Activated CD4-positive, alpha-beta memory T cell treated with anti-CD3 and anti-CD28 coated beads for 36 hours (primary cell): ENCODE measurements around the gene RARG. TPM values are rescaled to one million over a fixed set of nuclear protein-coding genes. Genes with fewer than 3 reads are reported as not detected.

ENCODE experiments used
- CTCF ChIA-PET: fragments of 350-600 bp; sonication (Branson Sonifier 250); formaldehyde crosslinking; loops from one replicate; lab custom pipeline; 2021; ENCODE audit warnings: antibody characterized with exemption, inconsistent platforms; lab: Charles Lee
- POLR2A ChIA-PET: fragments of 350-600 bp; sonication (Branson Sonifier 250); formaldehyde crosslinking; loops from one replicate; lab custom pipeline; 2021; ENCODE audit warnings: antibody characterized with exemption; lab: Charles Lee
- DNase-seq: peaks from one replicate; pipeline ENCODE4 v3.0.0-alpha.2; 2020
- H3K27ac Mint-ChIP-seq: one replicate; pipeline ENCODE4 v1.8.0; 2021; ENCODE audit warnings: mixed read lengths
- H3K27me3 Mint-ChIP-seq: one replicate; pipeline ENCODE4 v1.8.0; 2021; ENCODE audit warnings: mixed read lengths
- H3K36me3 Mint-ChIP-seq: one replicate; pipeline ENCODE4 v1.8.0; 2021; ENCODE audit warnings: mixed read lengths
- H3K4me1 Mint-ChIP-seq: one replicate; pipeline ENCODE4 v1.8.0; 2021; ENCODE audit warnings: low read depth, mixed read lengths
- H3K4me3 Mint-ChIP-seq: one replicate; pipeline ENCODE4 v1.8.0; 2021; ENCODE audit warnings: mild to moderate bottlenecking, mixed read lengths
- H3K9me3 Mint-ChIP-seq: one replicate; pipeline ENCODE4 v1.8.0; 2021; ENCODE audit warnings: mixed read lengths
- intact Hi-C: fragments of 100-400 bp; cut with micrococcal nuclease; formaldehyde crosslinking; loops from one replicate; pipeline ENCODE4 v1.15.1; 2023
- total RNA-seq, 2 experiments: library from RNA; stranded (reverse); gene quantifications; one replicate each; pipeline ENCODE4 v1.2.3, GENCODE V29; 2021

Gene RARG
- total RNA-seq, 2 experiments from 2014 or later: 21.8 to 25.2 TPM

GRCh38 chr12:53222170-53222721 is 9.8 kb downstream of the RARG start:
- no peak for DNase-seq
- ChIA-PET POLR2A (interaction anchor here (0.6 to 1.4 kb wide), 2 partner anchors 10 to 46 kb away, joined by 3 to 5 read pairs; partner anchors contain the start of gene ESPL1), CTCF (interaction anchor here (0.6 to 0.9 kb wide), 2 partner anchors 9 to 76 kb away, joined by 3 to 6 read pairs; no protein-coding TSS in a partner anchor)
- H3K9me3 Mint-ChIP-seq: no peaks in the 10 kb centered on the region
- H3K4me3 Mint-ChIP-seq: peak overlapping the region; percentile 65
- peaks cover 67% of the 10 kb centered on the region for H3K4me1 Mint-ChIP-seq
- peak overlapping the region; percentile 92 for H3K27ac Mint-ChIP-seq
- H3K27me3 Mint-ChIP-seq: no peaks in the 10 kb centered on the region
- intact Hi-C loops: loop anchor here (5.0 kb wide), 1 partner anchor 230 kb away; the partner anchor contains the start of gene PCBP2
- H3K36me3 Mint-ChIP-seq: peaks cover 5% of the 10 kb centered on the region

- CTCF ChIA-PET: interaction anchor here (0.8 to 13.0 kb wide), 6 partner anchors 10 to 100 kb away, joined by 3 to 164 read pairs (median 6); partner anchors contain the start of genes AAAS and ESPL1
- Mint-ChIP-seq H3K9me3 (no peaks in the 10 kb centered on the region), H3K27me3 (no peaks in the 10 kb centered on the region), H3K4me3 (peak overlapping the region; percentile 80), H3K4me1 (peaks cover 70% of the 10 kb centered on the region), H3K27ac (peak overlapping the region; percentile 93), H3K36me3 (peaks cover 5% of the 10 kb centered on the region)
- peak; percentile 70 for DNase-seq
- intact Hi-C loops: loop anchor here (1.0 to 5.0 kb wide), 5 partner anchors 11 to 231 kb away; partner anchors contain the start of genes CSAD, PCBP2, PFDN5 and RARG
- POLR2A ChIA-PET: interaction anchor here (1.4 to 4.5 kb wide), 6 partner anchors 10 to 46 kb away, joined by 3 to 33 read pairs (median 12); partner anchors contain the start of genes CSAD, ESPL1, ITGB7 and RARG
Observed at GRCh38 chr12:53221203-53222080, 10.6 kb downstream of the RARG start.

- intact Hi-C loops: loop anchor here (1.0 to 5.0 kb wide), 9 partner anchors 12 to 232 kb away; partner anchors contain the start of genes CSAD, ESPL1, PCBP2 and PFDN5
- H3K27ac Mint-ChIP-seq: peak overlapping the region; percentile 93
- CTCF ChIA-PET: interaction anchor here (0.8 to 13.0 kb wide), 9 partner anchors 9 to 101 kb away, joined by 3 to 164 read pairs (median 6); partner anchors contain the start of genes AAAS, CSAD, ESPL1 and ZNF740
Observed at GRCh38 chr12:53220694-53221202, 11.3 kb downstream of the RARG start.

GRCh38 chr12:53219956-53220693 is 11.9 kb downstream of the RARG start:
- CTCF ChIA-PET: interaction anchor here (0.6 to 13.0 kb wide), 11 partner anchors 8 to 101 kb away, joined by 3 to 164 read pairs (median 4); partner anchors contain the start of genes AAAS, CSAD, ESPL1 and ZNF740
- Mint-ChIP-seq H3K27me3 (no peaks in the 10 kb centered on the region), H3K4me3 (peak overlapping the region; percentile 89), H3K27ac (peak overlapping the region; percentile 93), H3K36me3 (peaks cover 10% of the 10 kb centered on the region), H3K9me3 (no peaks in the 10 kb centered on the region), H3K4me1 (peaks cover 71% of the 10 kb centered on the region)
- POLR2A ChIA-PET: interaction anchor here (0.6 to 4.5 kb wide), 19 partner anchors 11 to 1779 kb away, joined by 3 to 33 read pairs (median 5); partner anchors contain the start of genes CSAD, ESPL1, ITGB7 and MYG1
- DNase-seq: peak; percentile 88
- intact Hi-C loops: loop anchor here (1.0 to 5.0 kb wide), 8 partner anchors 11 to 232 kb away; partner anchors contain the start of genes ESPL1, PCBP2 and PFDN5

More at GRCh38 chr12:53220694-53221202, 11.3 kb downstream of the RARG start:
- Mint-ChIP-seq H3K36me3 (peaks cover 5% of the 10 kb centered on the region), H3K4me1 (peaks cover 74% of the 10 kb centered on the region), H3K9me3 (no peaks in the 10 kb centered on the region), H3K27me3 (no peaks in the 10 kb centered on the region), H3K4me3 (peak overlapping the region; percentile 80)
- peak; percentile 92 for DNase-seq
- POLR2A ChIA-PET: interaction anchor here (1.1 to 4.5 kb wide), 12 partner anchors 10 to 104 kb away, joined by 3 to 33 read pairs (median 6); partner anchors contain the start of genes CSAD, ESPL1, ITGB7 and MYG1

GRCh38 chr12:53219292-53219955 is 12.6 kb downstream of the RARG start:
- Mint-ChIP-seq H3K27ac (peak overlapping the region; percentile 93), H3K36me3 (peaks cover 11% of the 10 kb centered on the region), H3K27me3 (no peaks in the 10 kb centered on the region), H3K4me1 (peaks cover 65% of the 10 kb centered on the region), H3K9me3 (no peaks in the 10 kb centered on the region), H3K4me3 (peak overlapping the region; percentile 89)
- intact Hi-C loops: loop anchor here (1.0 kb wide), 1 partner anchor 10 kb away; no protein-coding TSS in a partner anchor
- ChIA-PET POLR2A (interaction anchor here (0.6 to 4.5 kb wide), 18 partner anchors 11 to 1778 kb away, joined by 3 to 33 read pairs (median 6); partner anchors contain the start of genes CSAD, ESPL1, ITGB7 and MYG1), CTCF (interaction anchor here (0.6 to 13.0 kb wide), 12 partner anchors 8 to 101 kb away, joined by 3 to 164 read pairs (median 4); partner anchors contain the start of genes AAAS, CSAD, ESPL1 and ZNF740)
- peak; percentile 80 for DNase-seq

- DNase-seq: no peak
- Mint-ChIP-seq H3K27ac (peak overlapping the region; percentile 93), H3K27me3 (no peaks in the 10 kb centered on the region), H3K4me3 (peak overlapping the region; percentile 89), H3K4me1 (peaks cover 64% of the 10 kb centered on the region), H3K36me3 (peaks cover 15% of the 10 kb centered on the region), H3K9me3 (no peaks in the 10 kb centered on the region)
- ChIA-PET CTCF (interaction anchor here (0.8 to 13.0 kb wide), 12 partner anchors 10 to 153 kb away, joined by 3 to 164 read pairs (median 6); partner anchors contain the start of genes AAAS, CSAD, ESPL1 and ITGB7), POLR2A (interaction anchor here (0.9 to 4.5 kb wide), 12 partner anchors 11 to 282 kb away, joined by 3 to 33 read pairs (median 6); partner anchors contain the start of genes CSAD, ESPL1, ITGB7 and MYG1)
- intact Hi-C loops: loop anchor here (1.0 kb wide), 1 partner anchor 9 kb away; no protein-coding TSS in a partner anchor
Observed at GRCh38 chr12:53218551-53219291, 13.3 kb downstream of the RARG start.

- H3K27me3 Mint-ChIP-seq: no peaks in the 10 kb centered on the region
- H3K4me3 Mint-ChIP-seq: peak overlapping the region; percentile 74
- peaks cover 22% of the 10 kb centered on the region for H3K36me3 Mint-ChIP-seq
- intact Hi-C loops: no loop called here
- DNase-seq: no peak
- ChIA-PET POLR2A (interaction anchor here (0.9 to 4.5 kb wide), 5 partner anchors 10 to 50 kb away, joined by 3 to 33 read pairs (median 4); partner anchors contain the start of genes ESPL1 and ITGB7), CTCF (interaction anchor here (1.0 to 13.0 kb wide), 10 partner anchors 10 to 152 kb away, joined by 3 to 164 read pairs (median 6); partner anchors contain the start of genes AAAS, ESPL1 and ITGB7)
- H3K9me3 Mint-ChIP-seq: no peaks in the 10 kb centered on the region
- peaks cover 65% of the 10 kb centered on the region for H3K4me1 Mint-ChIP-seq
- H3K27ac Mint-ChIP-seq: peak overlapping the region; percentile 89
Observed at GRCh38 chr12:53217931-53218307, 14.1 kb downstream of the RARG start.

GRCh38 chr12:53217051-53217930 is 14.7 kb downstream of the RARG start:
- no peaks in the 10 kb centered on the region for H3K27me3 Mint-ChIP-seq
- H3K27ac Mint-ChIP-seq: peak overlapping the region; percentile 89
- H3K36me3 Mint-ChIP-seq: peaks cover 26% of the 10 kb centered on the region
- peaks cover 61% of the 10 kb centered on the region for H3K4me1 Mint-ChIP-seq
- CTCF ChIA-PET: interaction anchor here (1.0 to 13.0 kb wide), 13 partner anchors 9 to 151 kb away, joined by 3 to 172 read pairs (median 8); partner anchors contain the start of genes AAAS, ESPL1 and ITGB7
- intact Hi-C loops: no loop called here
- peak; percentile 76 for DNase-seq
- POLR2A ChIA-PET: interaction anchor here (0.9 to 4.5 kb wide), 7 partner anchors 9 to 82 kb away, joined by 3 to 33 read pairs (median 4); partner anchors contain the start of genes CSAD, ESPL1, ITGB7 and MYG1
- H3K9me3 Mint-ChIP-seq: no peaks in the 10 kb centered on the region
- peak overlapping the region; percentile 74 for H3K4me3 Mint-ChIP-seq
